GM12878 (cell line): Measurements from ENCODE around the gene LYRM4.

Experiments used
- BRCA1 ChIP-seq: IDR thresholded peaks from 2 replicates; pipeline ENCODE4 v1.6.1; 2011; ENCODE audit warnings: low read depth, low read length, improper control_type of control experiment
- CBX5 ChIP-seq: sonication (generic); IDR thresholded peaks from 2 replicates; pipeline ENCODE4 v1.6.1; 2016; ENCODE audit warnings: low read depth, moderate library complexity, mild to moderate bottlenecking, inconsistent platforms
- EP300 ChIP-seq, 2 experiments: fragments of 150-350 bp in 1 of 2; IDR thresholded peaks; 2 replicates each; pipeline ENCODE4 v1.6.1; 2011 to 2012; ENCODE audit warnings: low read depth in 2 of 2, low read length in 2 of 2, borderline replicate concordance in 1 of 2, improper control_type of control experiment in 1 of 2, inconsistent platforms in 1 of 2; ENCODE audit not compliant: control insufficient read depth in 1 of 2
- EZH2 ChIP-seq: IDR thresholded peaks from 2 replicates; pipeline ENCODE4 v1.6.1; 2012; ENCODE audit warnings: low read depth, mild to moderate bottlenecking, control low read depth, inconsistent platforms, low read length, borderline replicate concordance; ENCODE audit not compliant: control insufficient read depth
- HCFC1 ChIP-seq: fragments of 150-350 bp; IDR thresholded peaks from 2 replicates; pipeline ENCODE4 v1.6.1; 2014; ENCODE audit warnings: low read length
- KDM1A ChIP-seq: fragments of 200-600 bp; sonication (generic); IDR thresholded peaks from 2 replicates; pipeline ENCODE4 v1.6.1; 2016; ENCODE audit warnings: borderline replicate concordance
- POLR2A ChIP-seq: IDR thresholded peaks from 2 replicates; pipeline ENCODE4 v1.6.1; 2011; ENCODE audit warnings: low read depth, mild to moderate bottlenecking, low read length
- POLR2AphosphoS5 ChIP-seq: IDR thresholded peaks from 2 replicates; pipeline ENCODE4 v1.6.1; 2011; ENCODE audit warnings: mild to moderate bottlenecking, low read length, inconsistent platforms
- SIN3A ChIP-seq: IDR thresholded peaks from 2 replicates; pipeline ENCODE4 v1.6.1; 2012; ENCODE audit warnings: low read depth, low read length, improper control_type of control experiment
- TBL1XR1 ChIP-seq: IDR thresholded peaks from 2 replicates; pipeline ENCODE4 v1.6.1; 2012; ENCODE audit warnings: low read depth, low read length, improper control_type of control experiment
- YY1 ChIP-seq: IDR thresholded peaks from 2 replicates; pipeline ENCODE4 v1.6.1; 2011; ENCODE audit warnings: low read depth, mild to moderate bottlenecking, low read length
- TF ChIP-seq, protein P1 (sequence below): IDR thresholded peaks from 2 replicates; pipeline ENCODE4 v1.6.1; 2012; ENCODE audit warnings: mild to moderate bottlenecking, low read depth, low read length
- TF ChIP-seq, protein P2 (sequence below), 3 experiments: IDR thresholded peaks in 2 of 3; conservative IDR thresholded peaks in 1 of 3; 2 replicates each; pipeline ENCODE4 v1.5.1; 2011; ENCODE audit warnings: low read depth in 3 of 3, low read length in 3 of 3, mild to moderate bottlenecking in 3 of 3, control low read depth in 2 of 3, moderate library complexity in 2 of 3, inconsistent platforms in 1 of 3, mixed read lengths in 1 of 3; ENCODE audit not compliant: control insufficient read depth in 2 of 3, insufficient read depth in 1 of 3; ENCODE audit errors: extremely low read depth in 1 of 3

- TF ChIP-seq EP300 (IDR thresholded peaks at IDR 0.05; ENCODE audit: borderline replicate concordance in 1 of 2, control insufficient read depth in 1 of 2, low read depth in 2 of 2, low read length in 2 of 2) = no peak
- no peak for TF ChIP-seq BRCA1
- TF ChIP-seq, protein P1, sequence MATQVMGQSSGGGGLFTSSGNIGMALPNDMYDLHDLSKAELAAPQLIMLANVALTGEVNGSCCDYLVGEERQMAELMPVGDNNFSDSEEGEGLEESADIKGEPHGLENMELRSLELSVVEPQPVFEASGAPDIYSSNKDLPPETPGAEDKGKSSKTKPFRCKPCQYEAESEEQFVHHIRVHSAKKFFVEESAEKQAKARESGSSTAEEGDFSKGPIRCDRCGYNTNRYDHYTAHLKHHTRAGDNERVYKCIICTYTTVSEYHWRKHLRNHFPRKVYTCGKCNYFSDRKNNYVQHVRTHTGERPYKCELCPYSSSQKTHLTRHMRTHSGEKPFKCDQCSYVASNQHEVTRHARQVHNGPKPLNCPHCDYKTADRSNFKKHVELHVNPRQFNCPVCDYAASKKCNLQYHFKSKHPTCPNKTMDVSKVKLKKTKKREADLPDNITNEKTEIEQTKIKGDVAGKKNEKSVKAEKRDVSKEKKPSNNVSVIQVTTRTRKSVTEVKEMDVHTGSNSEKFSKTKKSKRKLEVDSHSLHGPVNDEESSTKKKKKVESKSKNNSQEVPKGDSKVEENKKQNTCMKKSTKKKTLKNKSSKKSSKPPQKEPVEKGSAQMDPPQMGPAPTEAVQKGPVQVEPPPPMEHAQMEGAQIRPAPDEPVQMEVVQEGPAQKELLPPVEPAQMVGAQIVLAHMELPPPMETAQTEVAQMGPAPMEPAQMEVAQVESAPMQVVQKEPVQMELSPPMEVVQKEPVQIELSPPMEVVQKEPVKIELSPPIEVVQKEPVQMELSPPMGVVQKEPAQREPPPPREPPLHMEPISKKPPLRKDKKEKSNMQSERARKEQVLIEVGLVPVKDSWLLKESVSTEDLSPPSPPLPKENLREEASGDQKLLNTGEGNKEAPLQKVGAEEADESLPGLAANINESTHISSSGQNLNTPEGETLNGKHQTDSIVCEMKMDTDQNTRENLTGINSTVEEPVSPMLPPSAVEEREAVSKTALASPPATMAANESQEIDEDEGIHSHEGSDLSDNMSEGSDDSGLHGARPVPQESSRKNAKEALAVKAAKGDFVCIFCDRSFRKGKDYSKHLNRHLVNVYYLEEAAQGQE = no peak
- TF ChIP-seq POLR2A = no peak
- TF ChIP-seq, protein P2, sequence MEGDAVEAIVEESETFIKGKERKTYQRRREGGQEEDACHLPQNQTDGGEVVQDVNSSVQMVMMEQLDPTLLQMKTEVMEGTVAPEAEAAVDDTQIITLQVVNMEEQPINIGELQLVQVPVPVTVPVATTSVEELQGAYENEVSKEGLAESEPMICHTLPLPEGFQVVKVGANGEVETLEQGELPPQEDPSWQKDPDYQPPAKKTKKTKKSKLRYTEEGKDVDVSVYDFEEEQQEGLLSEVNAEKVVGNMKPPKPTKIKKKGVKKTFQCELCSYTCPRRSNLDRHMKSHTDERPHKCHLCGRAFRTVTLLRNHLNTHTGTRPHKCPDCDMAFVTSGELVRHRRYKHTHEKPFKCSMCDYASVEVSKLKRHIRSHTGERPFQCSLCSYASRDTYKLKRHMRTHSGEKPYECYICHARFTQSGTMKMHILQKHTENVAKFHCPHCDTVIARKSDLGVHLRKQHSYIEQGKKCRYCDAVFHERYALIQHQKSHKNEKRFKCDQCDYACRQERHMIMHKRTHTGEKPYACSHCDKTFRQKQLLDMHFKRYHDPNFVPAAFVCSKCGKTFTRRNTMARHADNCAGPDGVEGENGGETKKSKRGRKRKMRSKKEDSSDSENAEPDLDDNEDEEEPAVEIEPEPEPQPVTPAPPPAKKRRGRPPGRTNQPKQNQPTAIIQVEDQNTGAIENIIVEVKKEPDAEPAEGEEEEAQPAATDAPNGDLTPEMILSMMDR (IDR thresholded peaks at IDR 0.05 in 2 of 3, conservative IDR thresholded peaks at IDR 0.05 in 1 of 3; ENCODE audit: control insufficient read depth in 2 of 3, extremely low read depth in 1 of 3, insufficient read depth in 1 of 3, low read depth in 3 of 3, low read length in 3 of 3) = no peak
- no peak for TF ChIP-seq HCFC1
- no peak for TF ChIP-seq CBX5
- TF ChIP-seq EZH2 = no peak
- no peak for TF ChIP-seq POLR2AphosphoS5
- TF ChIP-seq KDM1A = no peak
- TF ChIP-seq YY1 = no peak
- TF ChIP-seq TBL1XR1 = no peak
- TF ChIP-seq SIN3A = no peak
These were observed 58.5 kb downstream of the LYRM4 start for GRCh38 chr6:5202206-5202605.
